ENCODE results near the gene COMMD10. TPM values are rescaled to one million over a fixed set of nuclear protein-coding genes. Genes with fewer than 3 reads are reported as not detected.
"Not testable (repeated sequence)": the region's sequence is repeated elsewhere in the genome, so short reads cannot be mapped to it uniquely, and the experiment has no call there.

The COMMD10 gene
- total RNA-seq, 4 donors from 2014 or later, result 14.2 to 113 (median 32.3) TPM

DNA sequence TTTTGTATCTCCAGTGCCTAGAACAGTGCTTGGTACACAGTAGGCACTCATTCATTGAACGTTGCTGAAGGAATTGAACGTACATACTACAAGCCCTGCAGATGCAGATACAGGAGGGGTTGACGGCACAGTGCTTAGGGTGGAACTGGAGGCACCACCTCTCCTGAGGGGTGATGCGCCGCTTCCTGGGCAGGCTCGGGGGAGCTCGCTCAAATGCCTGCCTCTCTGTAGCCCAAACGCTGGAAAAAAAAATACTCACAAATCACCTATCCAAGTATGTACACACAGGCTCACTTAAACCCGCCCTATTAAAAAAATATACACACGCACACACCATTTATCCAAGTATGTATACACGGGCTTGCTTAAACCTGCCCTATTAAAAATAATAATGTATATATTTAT, 536 bp upstream of the COMMD10 start:
- H3K4me1 ChIP-seq, result peaks cover 0 to 8% (median 3%) of the 10 kb centered on the region in 4 donors
- H3K36me3 ChIP-seq, result peaks cover 0 to 5% (median 0%) of the 10 kb centered on the region in 3 donors
- no peak for TF ChIP-seq POLR2A (IDR thresholded peaks at IDR 0.05)
- TF ChIP-seq, protein P1, sequence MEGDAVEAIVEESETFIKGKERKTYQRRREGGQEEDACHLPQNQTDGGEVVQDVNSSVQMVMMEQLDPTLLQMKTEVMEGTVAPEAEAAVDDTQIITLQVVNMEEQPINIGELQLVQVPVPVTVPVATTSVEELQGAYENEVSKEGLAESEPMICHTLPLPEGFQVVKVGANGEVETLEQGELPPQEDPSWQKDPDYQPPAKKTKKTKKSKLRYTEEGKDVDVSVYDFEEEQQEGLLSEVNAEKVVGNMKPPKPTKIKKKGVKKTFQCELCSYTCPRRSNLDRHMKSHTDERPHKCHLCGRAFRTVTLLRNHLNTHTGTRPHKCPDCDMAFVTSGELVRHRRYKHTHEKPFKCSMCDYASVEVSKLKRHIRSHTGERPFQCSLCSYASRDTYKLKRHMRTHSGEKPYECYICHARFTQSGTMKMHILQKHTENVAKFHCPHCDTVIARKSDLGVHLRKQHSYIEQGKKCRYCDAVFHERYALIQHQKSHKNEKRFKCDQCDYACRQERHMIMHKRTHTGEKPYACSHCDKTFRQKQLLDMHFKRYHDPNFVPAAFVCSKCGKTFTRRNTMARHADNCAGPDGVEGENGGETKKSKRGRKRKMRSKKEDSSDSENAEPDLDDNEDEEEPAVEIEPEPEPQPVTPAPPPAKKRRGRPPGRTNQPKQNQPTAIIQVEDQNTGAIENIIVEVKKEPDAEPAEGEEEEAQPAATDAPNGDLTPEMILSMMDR (IDR thresholded peaks at IDR 0.05), result no peak
- peak in 2 of 3 donors; percentile 34 to 51 for DNase-seq
- H3K4me3 ChIP-seq, result peak overlapping the region; percentile 70 to 100 (median 88)
- H3K9me3 ChIP-seq, result no peaks in the 10 kb centered on the region
- H3K27ac ChIP-seq, result peak overlapping the region in 3 of 4 donors; percentile 92 to 95 (median 93)
- H3K27me3 ChIP-seq, result no peaks in the 10 kb centered on the region

DNA sequence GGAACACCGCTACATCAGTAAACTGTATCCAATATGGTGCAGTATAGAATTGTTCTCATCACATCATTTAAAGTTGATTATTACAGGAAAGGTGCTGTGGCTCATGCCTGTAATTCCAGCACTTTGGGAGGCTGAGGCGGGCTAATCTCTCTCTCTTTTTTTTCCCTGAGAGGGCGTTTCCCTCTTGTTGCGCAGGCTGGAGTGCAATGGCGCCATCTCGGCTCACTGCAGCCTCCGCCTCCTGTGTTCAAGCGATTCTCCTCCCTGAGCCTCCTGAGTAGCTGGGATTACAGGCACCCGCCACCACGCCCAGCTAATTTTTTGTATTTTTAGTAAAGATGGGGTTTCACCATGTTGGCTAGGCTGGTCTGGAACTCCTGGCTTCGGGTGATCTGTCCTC, 1.5 kb downstream of the COMMD10 start:
- H3K27ac ChIP-seq, H3K9me3 ChIP-seq, DNase-seq, H3K27me3 ChIP-seq, H3K4me1 ChIP-seq, H3K4me3 ChIP-seq, H3K36me3 ChIP-seq: not testable (repeated sequence)

DNA sequence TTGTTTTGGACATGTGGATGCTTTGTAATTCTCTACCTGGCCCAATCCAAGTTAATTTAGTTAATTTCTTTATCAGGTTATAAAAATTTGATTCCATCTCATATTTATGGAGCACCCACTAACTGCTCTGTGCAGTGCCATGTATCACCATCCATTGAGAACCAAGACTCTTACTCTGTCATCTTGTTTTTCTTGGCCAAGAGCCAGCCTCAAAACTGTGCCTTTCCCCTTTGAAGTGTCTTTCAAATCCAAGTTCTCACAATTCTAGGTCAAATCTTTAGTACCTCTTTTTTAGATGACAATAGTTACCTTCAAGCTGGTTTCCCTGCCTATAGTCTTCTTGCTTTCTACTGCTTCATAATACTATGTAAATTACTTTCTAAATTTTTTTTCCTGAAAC, 3.2 kb downstream of the COMMD10 start:
- TF ChIP-seq, protein P1 (IDR thresholded peaks at IDR 0.05), result no peak
- TF ChIP-seq POLR2A (IDR thresholded peaks at IDR 0.05), result no peak
- peaks cover 0 to 19% (median 0%) of the 10 kb centered on the region in 3 donors for H3K36me3 ChIP-seq
- H3K4me1 ChIP-seq, result peaks cover 0 to 8% (median 3%) of the 10 kb centered on the region in 4 donors
- H3K4me3 ChIP-seq, result no peak overlapping the region
- no peak overlapping the region for H3K27ac ChIP-seq
- no peak for DNase-seq
- no peaks in the 10 kb centered on the region for H3K27me3 ChIP-seq
- no peaks in the 10 kb centered on the region for H3K9me3 ChIP-seq

DNA sequence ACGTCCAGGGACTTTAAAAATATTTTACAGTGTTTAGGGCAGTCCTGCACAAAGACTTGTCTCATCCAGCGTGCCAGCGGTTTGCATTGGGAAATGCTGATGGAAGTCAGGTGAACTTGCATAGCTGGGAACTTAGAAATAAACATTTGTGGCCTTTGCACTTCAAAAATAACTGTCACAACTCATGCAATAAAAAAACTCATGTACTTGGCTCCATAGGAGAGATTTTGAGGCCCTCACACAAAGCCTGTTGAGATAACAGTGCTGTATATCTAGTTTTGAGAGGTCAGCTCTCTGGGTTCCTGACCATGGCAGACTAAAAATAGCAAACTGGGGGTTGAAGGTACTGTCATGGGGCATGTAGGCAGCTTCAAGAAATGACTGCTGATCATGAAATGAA, 5.5 kb downstream of the COMMD10 start:
- no peak overlapping the region for H3K4me3 ChIP-seq
- no peaks in the 10 kb centered on the region for H3K9me3 ChIP-seq
- no peak overlapping the region for H3K27ac ChIP-seq
- peaks cover 0 to 38% (median 0%) of the 10 kb centered on the region in 3 donors for H3K36me3 ChIP-seq
- H3K27me3 ChIP-seq, result no peaks in the 10 kb centered on the region
- peaks cover 0 to 5% (median 0%) of the 10 kb centered on the region in 4 donors for H3K4me1 ChIP-seq
- DNase-seq, result no peak
- TF ChIP-seq, protein P1 (IDR thresholded peaks at IDR 0.05), result no peak
- TF ChIP-seq POLR2A (IDR thresholded peaks at IDR 0.05), result no peak

DNA sequence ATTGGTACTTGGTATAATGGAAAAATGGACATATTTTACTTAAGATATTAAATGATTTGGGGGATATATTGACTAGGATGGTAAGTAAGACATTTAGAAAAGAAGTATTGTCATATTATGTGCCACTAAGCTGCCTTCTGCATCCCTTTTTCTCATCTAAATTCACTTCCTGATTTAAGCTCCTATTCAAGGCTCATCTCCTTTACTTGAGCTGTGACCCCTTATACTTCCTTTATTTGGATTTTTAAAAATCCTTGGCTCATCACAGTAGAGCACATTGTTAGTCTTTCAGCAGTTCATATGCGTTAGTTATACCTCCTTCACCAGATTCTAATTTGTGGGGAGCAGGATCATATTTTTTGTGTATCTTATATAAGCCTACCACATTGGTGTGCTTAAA, 6.6 kb downstream of the COMMD10 start:
- no peaks in the 10 kb centered on the region for H3K4me1 ChIP-seq
- TF ChIP-seq POLR2A (IDR thresholded peaks at IDR 0.05), result no peak
- peaks cover 0 to 38% (median 0%) of the 10 kb centered on the region in 3 donors for H3K36me3 ChIP-seq
- no peak overlapping the region for H3K27ac ChIP-seq
- no peak for DNase-seq
- H3K9me3 ChIP-seq, result no peaks in the 10 kb centered on the region
- H3K4me3 ChIP-seq, result no peak overlapping the region
- H3K27me3 ChIP-seq, result no peaks in the 10 kb centered on the region

DNA sequence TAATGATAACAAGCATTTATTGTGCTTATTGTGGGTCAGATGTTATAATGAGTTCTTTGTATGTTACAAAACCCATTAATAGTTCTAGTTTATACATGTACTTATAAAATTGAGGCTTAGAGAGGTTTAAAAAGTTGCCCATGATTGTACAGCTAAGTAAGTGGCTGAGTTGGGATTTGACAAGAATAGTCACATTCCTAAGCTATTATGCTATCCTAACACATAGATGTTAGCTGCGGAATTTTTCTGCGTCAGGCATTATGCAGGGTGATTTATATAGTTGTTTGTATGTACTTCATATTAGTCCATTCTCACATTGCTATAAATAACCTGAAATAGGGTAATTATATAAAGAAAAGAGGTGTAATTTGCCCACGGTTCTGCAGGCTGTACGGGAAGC, 12.5 kb downstream of the COMMD10 start:
- no peak for TF ChIP-seq POLR2A (IDR thresholded peaks at IDR 0.05)
- TF ChIP-seq, protein P1 (IDR thresholded peaks at IDR 0.05), result no peak
- DNase-seq, result no peak
- Histone ChIP-seq H3K9me3 (no peaks in the 10 kb centered on the region), H3K36me3 (peaks cover 0 to 48% (median 0%) of the 10 kb centered on the region in 3 donors), H3K4me1 (no peaks in the 10 kb centered on the region), H3K27ac (no peak overlapping the region), H3K4me3 (no peak overlapping the region), H3K27me3 (no peaks in the 10 kb centered on the region)

DNA sequence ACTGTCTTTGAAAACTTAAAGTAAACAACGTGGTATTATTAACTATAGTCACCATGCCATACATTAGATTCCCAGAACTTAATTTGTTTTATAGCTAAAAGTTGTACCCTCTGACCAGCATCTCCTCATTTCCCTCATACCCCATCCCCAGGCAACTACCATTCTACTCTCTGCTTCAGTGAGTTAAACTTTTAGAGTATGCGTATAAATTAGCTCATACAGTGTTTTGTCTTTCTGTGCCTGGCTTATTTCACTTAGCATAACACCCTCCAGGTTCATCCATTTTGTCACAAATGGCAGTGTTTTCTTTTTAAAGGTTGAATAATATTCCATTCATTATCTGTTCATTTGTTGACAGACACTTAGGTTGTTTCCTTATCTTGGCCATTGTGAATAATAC, 14.2 kb downstream of the COMMD10 start:
- Histone ChIP-seq H3K27ac (no peak overlapping the region), H3K4me3 (no peak overlapping the region), H3K36me3 (peaks cover 0 to 31% (median 0%) of the 10 kb centered on the region in 3 donors), H3K9me3 (no peaks in the 10 kb centered on the region), H3K27me3 (no peaks in the 10 kb centered on the region), H3K4me1 (no peaks in the 10 kb centered on the region)
- no peak for DNase-seq
- TF ChIP-seq, protein P1 (IDR thresholded peaks at IDR 0.05), result no peak
- TF ChIP-seq POLR2A (IDR thresholded peaks at IDR 0.05), result no peak

DNA sequence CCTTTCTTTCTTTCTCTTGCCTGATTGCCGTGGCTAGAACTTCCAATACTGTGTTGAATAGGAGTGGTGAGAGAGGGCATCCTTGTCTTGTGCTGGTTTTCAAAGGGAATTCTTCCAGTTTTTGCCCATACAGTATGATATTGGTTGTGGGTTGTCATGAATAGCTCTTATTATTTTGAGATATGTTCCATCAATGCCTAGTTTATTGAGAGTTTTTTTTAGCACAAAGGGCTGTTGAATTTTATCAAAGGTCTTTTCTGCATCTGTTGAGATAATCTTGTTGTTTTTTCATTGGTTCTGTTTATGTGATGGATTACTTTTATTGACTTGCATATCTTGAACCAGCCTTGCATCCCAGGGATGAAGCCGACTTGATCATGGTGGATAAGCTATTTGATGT, 20.1 kb downstream of the COMMD10 start:
- not testable (repeated sequence) for H3K4me3 ChIP-seq, H3K4me1 ChIP-seq, H3K9me3 ChIP-seq, DNase-seq, H3K27ac ChIP-seq, H3K27me3 ChIP-seq
- peaks cover 0 to 20% (median 0%) of the 10 kb centered on the region in 3 donors for H3K36me3 ChIP-seq

Data from Peyer's patch (tissue), 4 donors.